ENCODE measurements around the gene IBA57.

IBA57 gene

DNA sequence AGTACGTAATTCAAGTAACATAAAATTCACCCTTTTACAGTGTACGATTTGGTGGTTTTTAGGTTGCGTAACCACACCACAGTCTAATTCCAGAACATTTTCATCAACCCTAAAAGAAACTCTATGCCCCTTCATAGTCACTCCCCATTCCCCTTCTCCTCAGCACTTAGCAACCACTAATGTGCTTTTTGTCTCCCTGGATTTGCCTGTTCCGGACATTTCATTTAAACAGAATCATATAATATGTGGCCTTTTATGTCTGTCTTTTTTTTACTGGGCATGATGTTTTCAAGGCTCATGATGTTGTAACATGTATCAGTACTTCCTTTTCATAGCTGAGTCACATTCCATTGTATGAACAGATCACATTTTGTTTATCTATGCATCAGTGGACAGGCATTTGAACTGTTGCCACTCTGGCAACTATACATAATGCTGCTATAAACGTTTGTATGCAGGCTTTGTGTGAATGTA is 63.0 kb downstream of the IBA57 start:
- no peak for DNase-seq

DNA sequence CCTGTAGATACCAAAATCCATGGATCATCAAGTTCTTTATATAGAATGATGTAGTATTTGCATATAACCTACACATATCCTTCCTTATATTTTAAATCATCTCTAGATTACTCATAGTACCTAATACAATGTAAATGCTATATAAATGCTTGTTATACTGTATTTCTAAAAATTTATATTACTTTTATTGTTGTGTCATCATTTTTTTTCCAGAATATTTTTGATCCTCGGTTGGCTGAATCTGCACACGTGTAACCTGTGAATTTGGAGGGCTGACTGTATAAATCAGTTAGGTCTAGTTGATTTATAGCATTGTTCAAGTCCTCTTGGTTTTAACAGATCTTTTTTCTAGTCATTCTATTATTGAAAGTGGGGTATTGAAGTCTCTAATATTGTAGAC is 65.6 kb downstream of the IBA57 start:
- no peak for DNase-seq

Data from effector CD8-positive, alpha-beta T cell (primary cell).